IPS-NIHi11 (cell line): ENCODE data around the gene XPR1.
"Not testable (repeated sequence)": the region's sequence is repeated elsewhere in the genome, so short reads cannot be mapped to it uniquely, and the experiment has no call there.

Experiments
- DNase-seq: peaks from one replicate; pipeline ENCODE4 v3.0.0; 2012; ENCODE audit warnings: mixed read lengths, low spot score

The XPR1 gene

DNA sequence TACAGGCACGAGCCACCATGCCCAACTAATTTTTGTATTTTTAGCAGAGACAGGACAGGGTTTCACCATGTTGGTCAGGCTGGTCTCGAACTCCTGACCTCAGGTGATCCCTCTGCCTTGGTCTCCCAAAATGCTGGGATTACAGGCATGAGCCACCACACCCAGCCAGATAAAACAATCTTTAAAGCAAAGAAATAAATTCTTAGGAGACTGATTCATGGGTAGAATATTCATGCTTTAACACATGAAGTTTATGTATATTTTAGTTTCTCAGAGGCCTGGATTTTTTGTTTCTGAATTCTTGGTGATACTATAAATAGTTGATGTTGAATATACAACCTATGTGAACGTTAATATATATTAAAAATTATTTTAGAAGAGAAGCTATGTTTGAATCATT is 153.5 kb downstream of the XPR1 start:
- no peak for DNase-seq

DNA sequence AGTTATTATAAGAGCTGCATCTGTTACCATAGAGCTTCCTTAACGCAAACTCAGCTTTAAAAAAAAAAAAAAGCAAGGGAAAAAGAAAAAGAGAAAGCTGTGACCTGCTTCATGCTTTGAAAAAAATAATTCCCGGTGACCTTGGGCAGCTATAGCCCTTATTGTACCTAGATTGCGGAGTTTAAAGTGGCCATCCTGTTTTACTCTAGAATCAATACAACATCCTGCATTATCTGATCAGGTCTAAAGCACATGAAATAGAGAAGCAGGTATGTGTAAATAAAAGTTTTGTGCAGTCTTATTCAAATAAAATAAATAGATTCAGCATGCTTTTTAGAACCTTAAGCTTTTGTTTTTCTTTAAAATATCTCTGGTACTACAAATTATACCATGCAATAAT is 154.1 kb downstream of the XPR1 start:
- DNase-seq, result no peak

DNA sequence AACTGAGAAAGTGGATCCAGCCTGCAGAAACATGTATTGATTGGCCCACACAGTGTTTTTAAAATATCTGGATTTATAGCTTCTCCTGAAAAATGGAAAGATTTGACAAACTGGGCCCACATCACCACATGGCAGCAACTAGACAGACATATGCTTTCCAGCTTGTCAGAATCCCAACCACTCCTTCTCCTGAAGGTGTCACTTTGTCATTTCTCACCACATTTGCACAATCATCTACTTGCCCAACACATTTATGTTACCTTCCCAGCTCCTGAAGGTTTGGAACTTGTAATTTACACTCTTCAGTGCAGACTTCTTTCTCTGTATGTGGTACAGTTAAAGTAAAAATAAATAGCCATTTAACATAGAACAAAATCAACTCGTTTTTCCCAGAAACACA is 154.8 kb downstream of the XPR1 start:
- no peak for DNase-seq

DNA sequence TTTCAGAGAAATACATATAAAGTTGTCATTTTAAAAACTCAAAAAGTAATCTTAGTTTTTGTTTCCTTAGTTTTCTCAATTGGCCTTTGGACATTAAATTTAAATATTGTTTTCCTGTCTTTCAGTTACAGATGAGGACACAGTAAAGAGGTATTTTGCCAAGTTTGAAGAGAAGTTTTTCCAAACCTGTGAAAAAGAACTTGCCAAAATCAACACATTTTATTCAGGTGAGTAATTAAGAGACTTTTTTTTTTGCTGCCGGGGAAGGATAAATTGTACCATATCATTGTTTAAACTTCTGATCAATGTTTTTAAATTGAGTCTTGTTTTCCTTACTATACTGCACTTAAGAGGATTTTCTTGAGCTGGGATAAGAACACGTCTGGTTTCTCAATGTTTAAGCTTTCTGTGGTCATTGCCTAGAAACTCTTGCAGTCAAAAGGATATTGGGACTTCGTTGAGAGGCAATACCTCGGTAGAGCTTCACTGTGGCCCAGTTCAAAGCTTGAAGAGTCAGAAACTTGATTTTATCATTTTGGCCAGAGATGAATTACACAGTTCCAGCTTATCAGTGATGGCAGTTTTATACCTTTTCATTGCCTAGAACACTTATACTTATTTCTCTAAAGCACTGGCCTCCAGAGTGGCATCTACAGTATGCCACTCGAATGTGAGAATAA is 155.9 kb downstream of the XPR1 start:
- no peak for DNase-seq

DNA sequence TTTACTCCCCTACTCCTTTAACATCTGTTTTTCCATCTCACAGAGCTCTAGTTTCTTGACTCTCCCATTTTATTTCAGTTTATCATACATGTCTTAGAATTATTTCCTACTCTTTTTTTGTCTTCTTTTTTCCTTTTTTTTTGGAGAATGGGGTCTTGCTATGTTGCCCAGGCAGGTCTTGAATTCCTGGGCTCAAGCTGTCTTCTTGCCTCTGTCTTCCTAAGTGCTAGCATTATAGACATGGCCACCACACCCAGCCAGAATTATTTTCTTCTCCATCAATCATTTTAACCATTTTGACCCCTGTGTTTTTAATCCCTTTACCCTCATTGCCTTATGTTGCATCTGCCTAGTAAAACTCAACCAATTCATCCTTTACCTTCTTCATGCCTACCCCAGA is 157.6 kb downstream of the XPR1 start:
- no peak for DNase-seq

DNA sequence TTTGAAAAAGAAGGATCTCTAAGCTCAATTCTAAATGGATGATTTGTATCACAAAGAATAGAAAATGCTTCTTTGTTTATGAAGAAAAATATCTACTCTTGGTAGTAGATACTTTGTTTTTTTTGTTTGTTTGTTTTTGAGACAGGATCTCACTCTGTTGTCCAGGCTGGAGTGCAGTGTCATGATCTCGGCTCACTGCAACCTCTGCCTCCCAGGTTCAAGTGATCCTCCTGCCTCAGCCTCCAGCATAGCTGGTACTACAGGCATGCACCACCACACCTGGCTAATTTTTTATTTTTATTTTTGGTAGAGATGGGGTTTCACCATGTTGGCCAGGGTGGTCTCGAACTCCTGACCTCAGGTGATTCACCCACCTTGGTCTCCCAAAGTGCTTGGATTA is 159.3 kb downstream of the XPR1 start:
- not testable (repeated sequence) for DNase-seq

DNA sequence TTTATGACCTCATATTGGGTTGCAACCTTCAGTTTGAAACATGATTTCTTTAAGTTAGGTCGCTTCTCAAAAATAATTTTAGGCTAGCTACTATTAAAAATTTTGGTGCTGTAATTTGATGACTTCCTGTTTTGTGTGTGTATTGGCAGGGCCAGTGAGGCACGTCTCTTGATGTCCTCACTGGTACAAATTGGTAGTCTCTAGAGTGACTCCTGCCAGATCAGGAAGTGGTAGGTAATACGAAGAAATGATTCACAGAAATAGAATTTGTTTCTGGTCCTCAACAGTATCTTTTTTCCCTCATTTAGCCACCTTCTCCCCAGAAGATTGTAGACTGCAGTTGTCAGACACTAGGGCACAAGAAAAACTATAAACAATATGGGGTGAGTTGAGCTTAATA is 160.0 kb downstream of the XPR1 start:
- no peak for DNase-seq

DNA sequence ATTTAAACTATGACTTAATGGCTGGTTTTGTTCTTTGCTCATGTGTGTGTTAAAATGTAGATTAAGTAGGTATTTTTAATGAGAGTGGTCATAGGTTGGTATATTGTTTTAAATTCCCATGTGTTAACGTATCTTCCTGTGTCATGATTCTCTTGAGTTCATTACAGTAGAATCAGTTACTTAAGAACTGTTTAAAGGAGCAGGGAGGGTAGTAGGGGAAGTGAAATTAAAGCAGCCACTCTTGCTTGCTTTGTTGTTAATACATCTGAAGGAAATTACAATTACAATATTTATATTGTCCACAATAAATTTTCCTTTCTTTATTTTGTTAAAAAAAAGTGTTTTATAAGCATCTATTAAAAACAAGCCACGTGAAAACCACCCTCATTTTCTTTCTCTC is 161.6 kb downstream of the XPR1 start:
- no peak for DNase-seq

DNA sequence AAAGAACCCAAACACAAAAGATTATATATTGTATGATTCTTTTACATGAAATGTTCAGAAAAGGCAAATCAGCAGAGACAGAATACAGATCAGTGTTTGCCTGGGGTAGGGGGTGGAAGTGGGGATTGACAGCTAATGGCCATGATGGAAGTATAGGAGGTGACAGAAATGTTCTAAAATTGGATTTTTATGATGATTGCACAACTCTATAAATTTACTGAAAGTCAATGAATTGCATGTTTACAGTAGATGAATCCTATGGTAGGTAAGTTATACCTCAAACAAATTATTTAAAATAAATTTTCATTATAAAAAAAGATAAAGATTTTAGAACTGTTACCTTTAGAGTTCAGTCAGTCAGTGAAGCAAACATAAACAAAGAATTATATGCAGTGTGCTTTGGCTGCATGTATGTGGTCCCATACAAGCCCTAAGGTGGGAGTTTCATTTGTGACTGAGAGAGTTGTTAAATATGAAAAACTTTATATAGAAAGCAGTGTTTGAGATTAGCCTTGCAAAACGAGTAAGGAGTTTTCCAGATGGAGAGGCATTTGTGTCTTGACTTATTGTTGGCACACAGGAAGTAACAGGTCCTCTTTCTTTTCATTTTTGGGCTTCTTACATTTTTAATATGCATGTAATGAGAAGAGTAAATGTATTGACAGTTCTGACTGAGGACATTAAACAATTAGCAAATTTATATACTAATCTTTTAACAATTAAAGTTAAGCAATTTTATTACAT is 165.2 kb downstream of the XPR1 start:
- DNase-seq, result no peak

DNA sequence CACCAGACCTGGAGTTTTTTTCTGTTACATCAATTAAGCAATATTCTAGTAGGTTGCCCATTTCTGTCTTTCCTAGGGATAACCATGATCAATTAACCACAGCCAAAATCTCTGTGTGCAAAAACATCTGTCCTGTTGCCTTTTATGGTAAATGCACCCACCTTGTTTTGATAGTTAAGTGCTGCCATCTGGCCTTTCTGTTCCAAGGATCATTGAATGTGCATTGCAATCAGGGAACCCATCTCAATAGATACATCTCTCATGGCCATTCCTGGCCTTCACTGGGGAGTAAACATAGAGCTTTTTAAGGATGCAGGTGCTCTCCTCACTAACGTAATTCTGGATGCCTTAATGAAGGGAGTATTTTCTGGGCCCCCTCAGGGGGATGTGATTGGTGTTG is 169.1 kb downstream of the XPR1 start:
- no peak for DNase-seq

DNA sequence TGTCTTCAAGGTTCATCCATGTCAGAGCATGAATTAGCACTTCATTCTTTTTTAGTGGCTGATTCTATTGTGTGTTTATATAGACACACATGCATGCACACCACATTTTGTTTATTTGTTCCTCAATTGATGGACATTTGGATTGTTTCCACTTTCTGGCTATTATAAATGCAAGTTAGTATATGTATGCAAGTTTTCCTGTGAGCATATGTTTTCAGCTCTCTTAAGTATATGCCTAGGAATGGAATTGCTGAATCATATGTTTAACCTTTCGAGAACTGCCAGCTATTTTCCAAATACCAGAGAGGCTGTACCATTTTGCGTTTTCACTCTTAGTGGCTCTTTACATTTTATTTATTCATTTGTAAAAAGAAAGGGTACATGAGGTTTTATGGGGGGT is 171.0 kb downstream of the XPR1 start:
- DNase-seq, result no peak

DNA sequence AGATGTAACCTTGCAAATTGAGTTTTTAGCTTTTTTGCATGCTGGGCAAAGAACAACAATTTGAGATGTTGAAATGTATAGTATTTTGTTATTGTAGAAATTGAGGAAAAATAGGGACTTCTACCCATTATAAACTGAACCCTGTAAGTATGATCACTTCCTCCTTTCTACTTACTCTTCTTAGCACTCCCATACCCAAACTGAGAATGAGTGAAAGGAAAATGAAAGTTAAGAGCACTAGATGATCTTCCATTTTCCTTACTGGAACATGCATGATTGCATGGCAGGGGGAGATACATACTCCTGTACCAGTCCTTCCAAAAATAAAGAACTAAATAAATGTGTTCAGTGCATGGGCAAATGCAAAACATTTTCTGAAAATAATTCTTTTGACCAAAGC is 173.5 kb downstream of the XPR1 start:
- DNase-seq, result no peak

DNA sequence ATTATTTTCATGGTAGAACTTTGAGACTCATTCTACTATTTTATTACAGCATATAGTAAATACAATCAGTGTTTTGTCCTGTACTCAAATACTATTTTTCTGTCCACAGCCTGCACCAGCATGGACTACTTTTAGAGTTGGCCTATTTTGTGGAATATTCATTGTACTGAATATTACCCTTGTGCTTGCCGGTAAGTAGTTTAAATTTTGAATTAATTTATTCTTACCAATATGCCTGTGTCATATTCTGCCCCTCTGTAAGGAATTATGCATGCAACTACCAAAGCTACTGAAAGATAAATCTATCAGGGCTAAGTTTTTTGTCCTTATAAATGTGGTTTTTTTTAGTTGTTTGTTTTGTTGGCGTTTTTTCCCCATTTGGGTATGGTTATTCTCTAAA is 179.5 kb downstream of the XPR1 start:
- DNase-seq, result no peak

DNA sequence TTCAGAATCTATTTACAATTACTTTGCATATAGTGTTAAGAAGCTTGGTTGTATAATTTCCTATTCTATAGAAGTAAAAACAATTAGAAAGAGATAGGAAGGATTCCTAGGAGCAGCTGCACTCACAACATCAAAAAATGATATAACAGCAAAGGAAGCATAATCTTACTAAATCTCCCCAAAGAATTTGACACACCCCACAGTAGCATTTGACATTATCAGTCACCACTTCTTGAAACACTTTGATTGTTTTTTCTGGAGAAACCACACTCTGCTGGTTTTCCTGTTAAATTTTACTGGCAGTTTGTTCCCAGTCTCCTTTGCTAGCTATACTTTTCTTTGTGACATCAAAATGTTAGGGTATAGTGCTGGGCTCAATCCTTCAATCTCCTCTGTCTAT is 180.1 kb downstream of the XPR1 start:
- DNase-seq, result no peak

DNA sequence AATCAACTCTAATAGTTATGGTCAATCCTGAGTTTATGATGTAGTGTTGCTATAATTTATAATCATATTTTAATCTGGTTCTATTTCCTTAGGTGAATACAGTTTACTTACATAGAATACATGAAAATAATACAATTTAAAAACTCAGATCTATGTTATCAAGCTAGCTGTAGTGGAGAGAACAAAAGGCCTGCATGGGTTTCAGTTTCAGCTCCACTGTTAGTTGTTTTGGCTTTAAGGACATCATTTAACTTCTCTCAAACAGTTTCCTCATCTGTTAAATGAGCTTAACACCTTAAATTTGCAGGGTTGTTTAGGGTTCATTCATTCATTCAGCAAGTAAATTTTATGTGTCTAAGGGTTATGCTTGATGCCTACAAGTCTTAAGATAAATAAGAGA is 182.4 kb downstream of the XPR1 start:
- no peak for DNase-seq

DNA sequence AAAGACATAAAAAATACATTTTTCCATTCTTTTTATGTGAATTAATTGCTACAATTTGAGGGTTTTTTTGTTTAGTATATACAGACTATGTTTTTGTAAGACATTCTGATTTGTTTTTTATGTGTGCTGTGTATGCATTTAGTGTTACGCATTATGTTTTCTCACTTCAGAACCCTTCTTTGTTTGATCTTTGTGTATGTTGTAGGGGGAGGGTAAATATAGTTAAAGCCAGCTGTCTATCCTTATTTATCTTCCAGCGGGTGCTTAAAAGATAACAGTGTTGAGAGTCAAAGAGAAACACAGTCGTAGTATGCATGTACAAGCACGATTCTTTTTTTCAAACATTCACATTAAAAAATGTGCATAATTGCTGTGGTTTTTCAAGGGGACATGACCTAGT is 183.4 kb downstream of the XPR1 start:
- no peak for DNase-seq

DNA sequence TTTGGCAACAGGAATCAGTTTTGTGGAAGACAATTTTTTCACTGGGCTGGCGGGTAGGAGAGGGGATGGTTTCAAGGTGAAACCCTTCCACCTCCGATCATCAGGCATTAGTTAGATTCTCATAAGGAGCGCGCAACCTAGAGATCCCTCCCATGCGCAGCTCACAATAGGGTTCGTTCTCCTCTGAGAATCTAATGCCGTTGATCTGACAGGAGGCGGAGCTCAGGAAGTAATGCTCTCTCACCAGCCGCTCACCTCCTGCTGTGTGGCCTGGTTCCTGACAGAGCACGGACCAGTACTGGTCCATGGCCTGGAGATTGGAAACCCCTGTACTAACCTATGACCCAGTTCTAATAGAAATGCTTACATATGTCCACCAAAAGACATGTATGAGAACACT is 184.3 kb downstream of the XPR1 start:
- DNase-seq, result no peak

DNA sequence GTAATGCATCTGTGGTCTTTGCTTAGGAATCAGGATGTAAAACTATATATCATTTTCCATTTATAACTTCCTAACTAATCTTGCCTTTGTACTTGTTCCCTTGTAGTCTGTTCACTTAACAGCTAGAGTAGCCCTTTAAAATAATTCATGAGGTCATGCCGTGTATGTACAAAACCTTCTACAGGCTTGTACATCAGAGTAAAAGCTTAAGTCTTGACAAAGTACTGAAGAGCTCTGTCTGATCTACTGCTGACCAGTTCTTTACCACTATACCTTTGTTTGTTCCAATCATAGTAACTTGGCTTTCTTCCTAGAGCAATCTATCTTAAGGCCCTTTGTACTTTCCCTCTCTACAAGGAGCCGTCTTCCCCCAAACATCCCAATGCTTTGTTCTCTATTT is 190.1 kb downstream of the XPR1 start:
- no peak for DNase-seq

DNA sequence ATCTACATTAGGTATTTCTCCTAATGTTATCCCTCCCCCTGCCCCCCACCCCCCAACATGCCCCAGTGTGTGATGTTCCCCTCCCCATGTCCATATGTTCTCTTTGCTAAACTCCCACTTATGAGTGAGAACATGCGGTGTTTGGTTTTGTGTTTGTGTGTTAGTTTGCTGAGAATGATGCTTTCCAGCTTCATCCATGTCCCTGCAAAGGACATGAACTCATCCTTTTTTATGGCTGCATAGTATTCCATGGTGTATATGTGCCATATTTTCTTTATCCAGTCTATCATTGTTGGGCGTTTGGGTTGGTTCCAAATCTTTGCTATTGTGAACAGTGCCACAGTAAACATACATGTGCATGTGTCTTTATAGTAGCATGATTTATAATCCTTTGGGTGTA is 199.7 kb downstream of the XPR1 start:
- DNase-seq, result not testable (repeated sequence)

DNA sequence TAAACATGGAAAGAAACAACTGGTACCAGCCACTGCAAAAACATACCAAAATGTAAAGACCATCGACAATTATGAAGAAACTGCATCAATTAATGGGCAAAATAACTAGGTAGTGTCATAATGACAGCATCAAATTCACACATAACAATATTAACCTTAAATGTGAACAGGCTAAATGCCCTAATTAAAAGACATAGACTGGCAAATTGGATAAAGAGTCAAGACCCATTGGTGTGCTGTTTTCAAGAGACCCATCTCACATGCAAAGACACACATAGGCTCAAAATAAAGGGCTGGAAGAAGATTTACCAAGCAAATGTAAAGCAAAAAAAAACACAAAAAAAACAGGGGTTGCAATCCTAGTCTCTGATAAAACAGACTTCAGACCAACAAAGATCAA is 201.4 kb downstream of the XPR1 start:
- DNase-seq, result not testable (repeated sequence)

DNA sequence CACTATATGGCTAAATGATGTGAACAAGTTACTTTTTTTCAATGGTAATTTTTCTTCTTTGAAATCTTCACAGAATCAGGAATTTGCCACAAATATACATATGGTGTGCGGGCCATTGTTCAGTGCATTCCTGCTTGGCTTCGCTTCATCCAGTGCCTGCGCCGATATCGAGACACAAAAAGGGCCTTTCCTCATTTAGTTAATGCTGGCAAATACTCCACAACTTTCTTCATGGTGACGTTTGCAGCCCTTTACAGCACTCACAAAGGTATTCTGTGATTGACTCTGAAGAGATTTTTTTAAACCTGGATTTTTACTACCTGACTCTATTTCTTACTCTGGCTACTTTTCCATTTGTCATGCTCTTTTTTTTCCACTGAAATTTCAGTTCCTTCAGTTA is 204.6 kb downstream of the XPR1 start:
- no peak for DNase-seq

DNA sequence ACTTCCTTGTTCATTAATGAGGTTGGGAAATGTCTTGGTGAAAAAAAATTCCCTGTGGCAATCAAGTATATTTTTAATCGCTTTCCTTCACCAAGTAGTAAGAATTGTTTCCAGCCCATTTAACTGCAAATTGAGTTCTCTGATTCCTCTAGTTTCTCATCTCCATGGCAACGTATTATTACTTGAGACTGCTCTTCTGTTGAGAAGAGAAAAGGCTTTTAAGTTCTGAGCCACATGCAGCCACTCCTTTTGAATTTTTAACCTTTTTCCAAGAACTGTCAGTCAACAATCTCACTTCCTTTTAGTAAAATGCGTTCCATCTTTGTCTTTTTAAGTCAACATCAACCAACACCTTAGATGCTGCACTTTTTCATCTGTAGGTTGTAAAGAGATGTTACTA is 205.2 kb downstream of the XPR1 start:
- peak; percentile 39 for DNase-seq

DNA sequence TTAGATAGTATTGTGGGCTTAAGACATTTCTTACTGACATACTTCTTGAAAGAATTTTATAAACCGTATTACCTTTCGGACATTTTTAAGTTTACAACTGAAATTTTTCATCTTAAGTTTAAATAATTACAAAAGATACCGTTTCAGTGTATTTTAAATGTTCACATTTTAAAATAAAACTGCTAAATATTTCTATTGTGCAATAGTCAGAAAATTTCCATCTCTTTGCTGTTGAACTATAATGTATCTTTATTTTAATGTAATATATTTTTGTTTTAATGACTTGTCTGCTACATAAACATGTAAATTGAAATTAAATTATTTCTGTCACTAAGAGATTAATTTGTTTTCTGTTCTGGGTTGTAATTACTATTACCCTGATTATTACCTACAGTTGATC is 206.7 kb downstream of the XPR1 start:
- no peak for DNase-seq

DNA sequence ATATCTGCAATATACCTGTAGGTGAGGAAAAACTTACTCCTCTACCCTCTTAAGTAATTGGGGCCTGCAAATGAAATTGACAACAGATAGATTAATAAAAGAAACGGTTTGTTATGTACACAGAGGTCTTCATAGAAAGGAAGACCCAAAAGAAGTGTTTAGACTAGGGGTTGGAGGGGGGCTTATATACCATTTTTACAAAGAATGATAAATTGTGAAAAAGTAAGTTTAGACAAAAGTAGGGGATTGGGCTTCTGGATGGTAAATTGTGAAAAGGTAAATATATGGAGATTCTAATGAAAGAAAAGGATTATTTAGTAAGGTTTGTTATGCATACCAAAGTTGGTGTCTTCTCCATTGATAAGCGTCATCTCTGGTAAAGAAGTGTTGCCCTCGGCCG is 207.7 kb downstream of the XPR1 start:
- DNase-seq, result no peak
